Ovary (tissue), 10 donors: ENCODE results near the gene CTSW. TPM values are rescaled to one million over a fixed set of nuclear protein-coding genes. Genes with fewer than 3 reads are reported as not detected.
A peak's percentile ranks its signal among the peaks of the same experiment; 100 is the strongest.
"Not testable (repeated sequence)": the region's sequence is repeated elsewhere in the genome, so short reads cannot be mapped to it uniquely, and the experiment has no call there.

Experiments used
- DNase-seq, 5 donors: peaks; one replicate each; pipeline ENCODE4 v3.0.0-alpha.2; 2019 to 2020
- H3K27ac ChIP-seq, 2 donors: fragments of 200-600 bp; one replicate each; pipeline versions ENCODE4 v1.5.1 to v1.8.0; 2019 to 2022
- H3K27me3 ChIP-seq: fragments of 200-600 bp; one replicate; pipeline ENCODE4 v1.8.0; 2022
- H3K36me3 ChIP-seq: fragments of 200-600 bp; sonication (generic); one replicate; pipeline ENCODE4 v1.5.1; 2019
- H3K4me1 ChIP-seq: one replicate; pipeline ENCODE4 v1.8.1; 2013; ENCODE audit warnings: mild to moderate bottlenecking, moderate library complexity; ENCODE audit not compliant: insufficient read depth
- H3K4me3 ChIP-seq: fragments of 200-600 bp; sonication (generic); one replicate; pipeline ENCODE4 v1.5.1; 2017
- H3K9me3 ChIP-seq, 2 donors: fragments of 200-600 bp in 1 of 2; sonication (generic) in 1 of 2; one replicate each; pipeline versions ENCODE4 v1.5.1 to v1.8.1; 2013 to 2019; ENCODE audit warnings: mild to moderate bottlenecking in 1 of 2, moderate library complexity in 1 of 2
- EP300 ChIP-seq: sonication (generic); formaldehyde crosslinking; IDR thresholded peaks from one replicate; pipeline ENCODE4 v1.6.1; 2017; ENCODE audit warnings: antibody characterized with exemption
- POLR2A ChIP-seq: fragments of 450-650 bp; IDR thresholded peaks from one replicate; pipeline ENCODE4 v1.6.1; 2017; ENCODE audit warnings: antibody characterized with exemption, mild to moderate bottlenecking, moderate library complexity
- WGBS, 3 donors: extraction: QIAGEN DNeasy Blood & Tissue Kit in 1 of 3; methylation state at CpG; one replicate each; pipeline versions ENCODE4 v1.1.5 to v1.1.7; 2013 to 2017; 5-methylcytosine and 5-hydroxymethylcytosine counted together
- intact Hi-C, 4 donors: fragments of 100-400 bp; cut with DNase I; formaldehyde crosslinking; loops; one replicate each; pipeline versions ENCODE4 v1.11.0 to v1.15.1; 2022 to 2023
- long read RNA-seq, 3 donors: library from polyadenylated mRNA in 2 of 3; unstranded in 2 of 3; transcript quantifications; one replicate each; pipeline ENCODE4 v2.0.0 and lab custom pipeline, GENCODE V29; 2021 to 2026
- polyA plus RNA-seq, 2 donors: library from polyadenylated mRNA; stranded (reverse); fragments of 200-250 nt in 1 of 2; fragments of 350-450 nt in 1 of 2; fragmentation: Illumina TruSeq in 1 of 2; extraction: RNeasy Lipid Tissue Mini Kit (QIAGEN cat#74804) in 1 of 2; gene quantifications; one replicate each; pipeline ENCODE4 v1.2.3, GENCODE V29; 2013 to 2014
- total RNA-seq, 7 donors: library from RNA; depleted of rRNA in 2 of 7; stranded (reverse); fragments of >200 nt in 2 of 7; fragmentation: NEBNext Ultra II Directional in 3 of 7; extraction: Animal tissue kit (Norgen Biotek cat#: 25700) in 3 of 7; gene quantifications; one replicate each; pipeline versions ENCODE4 v1.1.0 to v1.2.4, GENCODE V29; 2016 to 2023
- TF ChIP-seq, protein P1 (sequence below), 3 donors: fragments of 450-650 bp in 2 of 3; fragments of 200-600 bp in 1 of 3; IDR thresholded peaks; one replicate each; pipeline versions ENCODE4 v1.5.1 to v1.8.0; 2016 to 2022; ENCODE audit warnings: antibody characterized with exemption in 3 of 3, mild to moderate bottlenecking in 1 of 3
- donor health status: DM: no; HTN: no; CAD: no; lungs with moderate emphysema.
- donor health status: DM: no; HTN: no; CAD: no.
- donor health status: Bipolar disorder and iron deficiency.
- donor health status: DM: yes; HTN: yes; CAD: no.
- donor health status: DM: no; HTN: no; CAD: no.
- donor health status: DM: yes; HTN: yes; CAD: no.

CTSW gene, protein sequence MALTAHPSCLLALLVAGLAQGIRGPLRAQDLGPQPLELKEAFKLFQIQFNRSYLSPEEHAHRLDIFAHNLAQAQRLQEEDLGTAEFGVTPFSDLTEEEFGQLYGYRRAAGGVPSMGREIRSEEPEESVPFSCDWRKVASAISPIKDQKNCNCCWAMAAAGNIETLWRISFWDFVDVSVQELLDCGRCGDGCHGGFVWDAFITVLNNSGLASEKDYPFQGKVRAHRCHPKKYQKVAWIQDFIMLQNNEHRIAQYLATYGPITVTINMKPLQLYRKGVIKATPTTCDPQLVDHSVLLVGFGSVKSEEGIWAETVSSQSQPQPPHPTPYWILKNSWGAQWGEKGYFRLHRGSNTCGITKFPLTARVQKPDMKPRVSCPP
- total RNA-seq (1 to 10 TPM in 2 of 7 donors, under 1 TPM in 5; 0.30 to 1.3 (median 0.81) TPM), polyA plus RNA-seq (under 1 TPM; 0.75 to 0.91 TPM)
- long read RNA-seq, donor 1, partial matches to known transcripts = 0 of 1 reads
- long read RNA-seq, donor 1, other reads (novel, unspliced or antisense) = 0 of 1 reads
- long read RNA-seq, donor 2 = 0 reads
- long read RNA-seq, donor 3, partial matches to known transcripts = 0 of 2 reads
- long read RNA-seq, donor 3, other reads (novel, unspliced or antisense) = 2 of 2 reads

DNA sequence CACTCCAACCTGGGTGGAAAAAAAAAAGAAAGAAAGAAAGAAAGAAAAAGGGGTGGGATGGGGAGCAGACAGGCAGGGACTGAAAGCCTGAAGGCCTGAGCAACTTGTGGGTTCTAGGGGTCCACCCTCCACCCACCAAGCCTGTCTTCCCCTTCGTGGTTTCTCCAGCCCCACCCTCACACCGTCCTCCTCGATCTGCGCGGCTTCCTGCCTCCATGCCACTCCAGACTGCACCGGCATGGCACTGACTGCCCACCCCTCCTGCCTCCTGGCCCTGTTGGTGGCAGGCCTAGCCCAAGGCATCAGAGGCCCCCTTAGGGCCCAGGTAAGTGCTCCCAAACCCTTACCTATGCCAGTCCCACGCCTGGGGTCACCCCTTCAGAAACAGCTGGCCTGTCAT is at the start of gene CTSW:
Gene CTSW (plus strand): TSS at position 221 of the 400 bp plus-strand sequence. CDS start 18 bp downstream, at position 239.
- WGBS, 3 donors = 52 to 68% (median 60%) methylated on average over 7 of the region's 7 CpGs
- H3K27me3 ChIP-seq = no peaks in the 10 kb centered on the region
- intact Hi-C loops = loop anchor here (5.0 to 10.0 kb wide), 4 partner anchors 85 to 1235 kb away; partner anchors contain the start of genes KDM2A (in 1 of the 4) and SART1 (in 1 of the 4)
- no peak within 1 kb of the TSS for H3K4me3 ChIP-seq
- no peak within 1 kb of the TSS for H3K27ac ChIP-seq
- H3K9me3 ChIP-seq = no peaks in the 10 kb centered on the region
- H3K4me1 ChIP-seq = no peaks in the 10 kb centered on the region
- H3K36me3 ChIP-seq = no peaks in the 10 kb centered on the region
- peak in 1 of 5 donors; percentile 14 for DNase-seq
- TF ChIP-seq EP300 (no peak), POLR2A (no peak)
- TF ChIP-seq, protein P1, sequence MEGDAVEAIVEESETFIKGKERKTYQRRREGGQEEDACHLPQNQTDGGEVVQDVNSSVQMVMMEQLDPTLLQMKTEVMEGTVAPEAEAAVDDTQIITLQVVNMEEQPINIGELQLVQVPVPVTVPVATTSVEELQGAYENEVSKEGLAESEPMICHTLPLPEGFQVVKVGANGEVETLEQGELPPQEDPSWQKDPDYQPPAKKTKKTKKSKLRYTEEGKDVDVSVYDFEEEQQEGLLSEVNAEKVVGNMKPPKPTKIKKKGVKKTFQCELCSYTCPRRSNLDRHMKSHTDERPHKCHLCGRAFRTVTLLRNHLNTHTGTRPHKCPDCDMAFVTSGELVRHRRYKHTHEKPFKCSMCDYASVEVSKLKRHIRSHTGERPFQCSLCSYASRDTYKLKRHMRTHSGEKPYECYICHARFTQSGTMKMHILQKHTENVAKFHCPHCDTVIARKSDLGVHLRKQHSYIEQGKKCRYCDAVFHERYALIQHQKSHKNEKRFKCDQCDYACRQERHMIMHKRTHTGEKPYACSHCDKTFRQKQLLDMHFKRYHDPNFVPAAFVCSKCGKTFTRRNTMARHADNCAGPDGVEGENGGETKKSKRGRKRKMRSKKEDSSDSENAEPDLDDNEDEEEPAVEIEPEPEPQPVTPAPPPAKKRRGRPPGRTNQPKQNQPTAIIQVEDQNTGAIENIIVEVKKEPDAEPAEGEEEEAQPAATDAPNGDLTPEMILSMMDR (IDR thresholded peaks at IDR 0.05) = no peak

DNA sequence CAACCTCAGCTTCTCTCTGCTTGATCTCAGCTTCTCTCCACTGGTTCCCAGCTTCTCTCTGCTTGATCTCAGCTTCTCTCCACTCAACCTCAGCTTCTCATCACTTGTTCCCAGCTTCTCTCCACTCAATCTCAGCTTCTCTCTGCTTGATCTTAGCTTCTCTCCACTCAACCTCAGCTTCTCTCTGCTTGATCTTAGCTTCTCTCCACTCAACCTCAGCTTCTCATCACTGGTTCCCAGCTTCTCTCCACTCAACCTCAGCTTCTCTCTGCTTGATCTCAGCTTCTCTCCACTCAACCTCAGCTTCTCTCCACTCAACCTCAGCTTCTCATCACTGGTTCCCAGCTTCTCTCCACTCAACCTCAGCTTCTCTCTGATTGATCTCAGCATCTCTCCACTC is 47.4 kb upstream of the CTSW start:
- intact Hi-C loops, DNase-seq: not testable (repeated sequence)

DNA sequence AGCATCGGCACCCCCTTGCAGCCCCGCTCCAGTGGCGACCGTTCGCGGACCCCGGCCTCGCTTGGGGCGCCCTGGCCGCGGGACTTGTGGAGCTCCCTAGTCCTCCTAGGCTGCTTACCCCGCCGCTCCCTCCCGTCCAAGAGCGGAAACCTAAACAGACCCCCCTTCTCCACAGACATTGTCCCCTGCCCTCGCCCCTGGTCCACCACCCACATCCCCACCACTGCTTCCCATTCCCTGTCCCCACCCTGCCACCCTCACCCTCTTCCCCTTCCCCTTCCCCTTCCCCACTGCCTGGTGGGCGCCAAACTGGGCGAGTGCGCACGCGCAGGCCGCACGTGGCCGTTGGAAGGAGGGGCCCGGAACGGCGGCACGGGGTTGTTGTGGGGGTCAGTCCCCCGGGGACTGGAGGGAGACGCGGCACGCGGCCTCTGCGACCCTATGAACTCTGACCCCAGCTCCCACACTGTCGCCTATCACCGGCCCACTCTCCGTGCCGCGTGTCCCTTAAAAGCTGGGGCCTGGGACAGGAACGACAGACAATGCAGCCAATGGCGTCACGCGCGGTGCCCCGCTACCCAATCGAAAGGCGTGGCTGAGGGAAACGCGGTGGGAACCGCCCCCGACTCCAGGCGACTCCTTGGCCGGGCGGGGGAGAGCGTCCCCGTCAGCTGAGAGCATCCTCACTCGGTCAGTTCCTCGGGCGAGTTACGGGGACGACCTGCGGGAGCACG is 46.2 kb upstream of the CTSW start, which contains the start of gene SNX32:
Gene SNX32 (plus strand): TSS at position 667 of the 734 bp plus-strand sequence. CDS start 103 bp downstream, outside the sequence.
- Histone ChIP-seq H3K4me3 (peak within 1 kb of the TSS; percentile 40), H3K9me3 (no peaks in the 10 kb centered on the region), H3K27me3 (no peaks in the 10 kb centered on the region), H3K4me1 (peaks cover 3% of the 10 kb centered on the region), H3K27ac (no peak within 1 kb of the TSS), H3K36me3 (no peaks in the 10 kb centered on the region)
- TF ChIP-seq EP300 = no peak
- no peak for TF ChIP-seq POLR2A
- DNase-seq = peak; percentile 94 to 97 (median 96)
- intact Hi-C loops = no loop called here
- WGBS, 3 donors = 0% methylated on average over 63 of the region's 63 CpGs

More for the DNA sequence above, 47.4 kb upstream of the CTSW start:
- not testable (repeated sequence) for H3K36me3 ChIP-seq, H3K27ac ChIP-seq, H3K4me3 ChIP-seq, H3K9me3 ChIP-seq, H3K4me1 ChIP-seq, H3K27me3 ChIP-seq

DNA sequence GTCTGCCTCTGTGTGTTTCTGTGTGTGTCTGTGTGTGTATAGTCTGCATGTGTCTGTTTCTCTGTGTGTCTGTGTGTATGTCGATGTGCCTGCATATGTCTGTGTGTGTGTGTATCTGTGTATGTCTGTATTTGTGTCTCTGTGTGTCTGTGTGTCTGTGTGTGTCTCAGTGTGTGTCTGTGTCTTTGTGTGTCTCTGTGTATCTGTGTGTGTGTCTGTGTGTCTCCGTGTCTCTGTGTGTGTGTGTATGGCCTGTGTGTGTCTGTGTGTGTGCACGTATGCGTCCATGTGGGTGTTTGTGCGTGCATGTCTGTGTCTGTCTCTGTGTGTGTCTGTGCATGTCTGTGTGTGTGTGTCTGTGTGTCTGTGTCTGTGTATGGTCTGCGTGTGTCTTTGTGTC is 45.4 kb upstream of the CTSW start:
- TF ChIP-seq, protein P1 (IDR thresholded peaks at IDR 0.05) = no peak
- no peak for TF ChIP-seq POLR2A
- TF ChIP-seq EP300 = no peak
- no peaks in the 10 kb centered on the region for H3K27me3 ChIP-seq
- H3K27ac ChIP-seq = no peak overlapping the region
- no peaks in the 10 kb centered on the region for H3K9me3 ChIP-seq
- WGBS, 3 donors = 7 to 33% (median 8%) methylated on average over 6 of the region's 6 CpGs
- intact Hi-C loops = no loop called here
- peak overlapping the region; percentile 40 for H3K4me3 ChIP-seq
- H3K4me1 ChIP-seq = peaks cover 3% of the 10 kb centered on the region
- no peak for DNase-seq
- no peaks in the 10 kb centered on the region for H3K36me3 ChIP-seq

DNA sequence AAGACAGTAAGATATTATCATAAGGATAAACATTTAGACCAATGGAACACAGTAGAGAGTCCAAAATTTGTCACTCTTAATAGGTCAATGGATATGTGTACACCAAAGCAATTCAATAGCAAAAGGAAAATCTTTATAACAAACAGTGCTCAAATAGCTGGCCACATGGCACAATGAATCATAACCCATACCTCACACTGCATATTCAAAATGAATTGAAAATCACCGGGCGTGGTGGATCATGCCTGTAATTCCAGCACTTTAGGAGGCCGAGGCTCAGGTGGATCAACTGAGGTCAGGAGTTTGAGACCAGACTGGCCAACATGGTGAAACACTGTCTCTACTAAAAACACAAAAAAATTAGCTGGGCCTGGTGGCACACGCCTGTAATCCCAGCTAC is 37.5 kb upstream of the CTSW start:
- WGBS, 3 donors = 95 to 99% (median 95%) methylated on average over 4 of the region's 4 CpGs
- no peaks in the 10 kb centered on the region for H3K4me1 ChIP-seq
- no peaks in the 10 kb centered on the region for H3K36me3 ChIP-seq
- TF ChIP-seq POLR2A = no peak
- no peak for TF ChIP-seq EP300
- TF ChIP-seq, protein P1 (IDR thresholded peaks at IDR 0.05) = no peak
- DNase-seq = no peak
- no peaks in the 10 kb centered on the region for H3K27me3 ChIP-seq
- intact Hi-C loops = no loop called here
- H3K4me3 ChIP-seq = no peak overlapping the region
- no peak overlapping the region for H3K27ac ChIP-seq
- H3K9me3 ChIP-seq = no peaks in the 10 kb centered on the region
